H9 (cell line): ENCODE results near the gene CSRNP3. TPM values are rescaled to one million over a fixed set of nuclear protein-coding genes. Genes with fewer than 3 reads are reported as not detected.

Experiments
- DNase-seq: peaks from one replicate; pipeline ENCODE4 v3.0.0-alpha.2; 2017
- H2AFZ ChIP-seq: one replicate; pipeline ENCODE4 v1.6.1; 2013; ENCODE audit warnings: mild to moderate bottlenecking, low read length, control low read depth, moderate library complexity
- H2AK5ac ChIP-seq: 2 replicates; pipeline ENCODE4 v1.6.1; 2013; ENCODE audit warnings: low read length, control low read depth, mixed read lengths; ENCODE audit not compliant: insufficient read length
- H2BK120ac ChIP-seq: one replicate; pipeline ENCODE4 v1.6.1; 2013; ENCODE audit warnings: low read depth, mild to moderate bottlenecking, low read length, control low read depth, inconsistent platforms; ENCODE audit not compliant: poor library complexity, severe bottlenecking
- H2BK12ac ChIP-seq: 2 replicates; pipeline ENCODE4 v1.6.1; 2013; ENCODE audit warnings: low read length, control low read depth, mixed read lengths, low read depth; ENCODE audit not compliant: insufficient read length
- H2BK15ac ChIP-seq: 2 replicates; pipeline ENCODE4 v1.6.1; 2013; ENCODE audit warnings: low read depth, low read length, control low read depth
- H2BK20ac ChIP-seq: one replicate; pipeline ENCODE4 v1.6.1; 2013; ENCODE audit warnings: low read depth, mild to moderate bottlenecking, low read length, control low read depth, inconsistent platforms; ENCODE audit not compliant: poor library complexity, severe bottlenecking
- H2BK5ac ChIP-seq: 2 replicates; pipeline ENCODE4 v1.6.1; 2013; ENCODE audit warnings: low read length, control low read depth, mixed read lengths; ENCODE audit not compliant: insufficient read length
- H3K14ac ChIP-seq: 2 replicates; pipeline ENCODE4 v1.6.1; 2013; ENCODE audit warnings: low read length, control low read depth; ENCODE audit not compliant: insufficient read depth
- H3K18ac ChIP-seq: 2 replicates; pipeline ENCODE4 v1.6.1; 2013; ENCODE audit warnings: low read depth, mild to moderate bottlenecking, mixed read lengths, low read length, control low read depth; ENCODE audit not compliant: insufficient read length
- H3K23ac ChIP-seq: 2 replicates; pipeline ENCODE4 v1.6.1; 2013; ENCODE audit warnings: low read length, control low read depth, mixed read lengths, low read depth; ENCODE audit not compliant: insufficient read length
- H3K23me2 ChIP-seq: 2 replicates; pipeline ENCODE4 v1.6.1; 2013; ENCODE audit warnings: low read depth, mild to moderate bottlenecking, mixed read lengths, low read length, control low read depth; ENCODE audit not compliant: insufficient read length, poor library complexity, severe bottlenecking
- H3K27ac ChIP-seq: 2 replicates; pipeline ENCODE4 v1.5.1; 2013; ENCODE audit warnings: low read length, control low read depth, mixed read lengths, low read depth; ENCODE audit not compliant: insufficient read length
- H3K27me3 ChIP-seq: 2 replicates; pipeline ENCODE4 v1.6.1; 2013; ENCODE audit warnings: low read length, control low read depth, inconsistent platforms; ENCODE audit not compliant: insufficient read depth
- H3K4ac ChIP-seq: 2 replicates; pipeline ENCODE4 v1.6.1; 2013; ENCODE audit warnings: low read depth, mild to moderate bottlenecking, control low read depth, inconsistent platforms, low read length, moderate library complexity
- H3K4me1 ChIP-seq: 2 replicates; pipeline ENCODE4 v1.6.1; 2013; ENCODE audit warnings: low read length, control low read depth, inconsistent platforms; ENCODE audit not compliant: insufficient read depth
- H3K4me2 ChIP-seq: 2 replicates; pipeline ENCODE4 v1.6.1; 2013; ENCODE audit warnings: low read length, control low read depth, mixed read lengths; ENCODE audit not compliant: insufficient read length, insufficient read depth
- H3K56ac ChIP-seq: 2 replicates; pipeline ENCODE4 v1.6.1; 2013; ENCODE audit warnings: low read depth, mild to moderate bottlenecking, mixed read lengths, low read length, control low read depth; ENCODE audit not compliant: insufficient read length
- H3K79me1 ChIP-seq: 2 replicates; pipeline ENCODE4 v1.6.1; 2013; ENCODE audit warnings: low read depth, mild to moderate bottlenecking, moderate library complexity, low read length, control low read depth, inconsistent platforms; ENCODE audit not compliant: insufficient read depth, poor library complexity, severe bottlenecking
- H3K79me2 ChIP-seq: 2 replicates; pipeline ENCODE4 v1.6.1; 2013; ENCODE audit warnings: low read length, control low read depth, inconsistent platforms; ENCODE audit not compliant: insufficient read depth
- H3K9ac ChIP-seq: 2 replicates; pipeline ENCODE4 v1.6.1; 2013; ENCODE audit warnings: low read length, control low read depth, mixed read lengths; ENCODE audit not compliant: insufficient read length; ENCODE audit errors: extremely low read depth
- H3K9me3 ChIP-seq: one replicate; pipeline ENCODE4 v1.6.1; 2013; ENCODE audit warnings: low read depth, low read length, inconsistent platforms; ENCODE audit not compliant: control insufficient read depth
- H3T11ph ChIP-seq: one replicate; pipeline ENCODE4 v1.6.1; 2013; ENCODE audit warnings: mild to moderate bottlenecking, low read length, control low read depth, inconsistent platforms
- H4K20me1 ChIP-seq: one replicate; pipeline ENCODE4 v1.6.1; 2013; ENCODE audit not compliant: control insufficient read depth, insufficient read length, insufficient read depth
- H4K5ac ChIP-seq: 2 replicates; pipeline ENCODE4 v1.6.1; 2013; ENCODE audit warnings: low read depth, mild to moderate bottlenecking, mixed read lengths, low read length, control low read depth; ENCODE audit not compliant: insufficient read length
- H4K8ac ChIP-seq: replicated peaks from 2 replicates; pipeline ENCODE4 v1.6.1; 2013; ENCODE audit warnings: low read length, control low read depth, mixed read lengths, low read depth; ENCODE audit not compliant: insufficient read length
- H4K91ac ChIP-seq: 2 replicates; pipeline ENCODE4 v1.6.1; 2013; ENCODE audit warnings: low read depth, mild to moderate bottlenecking, moderate library complexity, mixed read lengths, low read length, control low read depth; ENCODE audit not compliant: insufficient read length
- H3K27ac Mint-ChIP-seq, 3 experiments: 2 replicates in 2 of 3; 3 replicates in 1 of 3; pipeline ENCODE4 v1.8.0; 2020 to 2021; ENCODE audit warnings: mixed read lengths in 3 of 3, mild to moderate bottlenecking in 1 of 3, moderate library complexity in 1 of 3
- H3K27me3 Mint-ChIP-seq: 2 replicates; pipeline ENCODE4 v1.8.0; 2021; ENCODE audit warnings: low read depth, mild to moderate bottlenecking, moderate library complexity, mixed read lengths
- H3K36me3 Mint-ChIP-seq, 3 experiments: 2 replicates in 2 of 3; 3 replicates in 1 of 3; pipeline ENCODE4 v1.8.0; 2020 to 2021; ENCODE audit warnings: low read depth in 3 of 3, mixed read lengths in 3 of 3; ENCODE audit not compliant: insufficient read depth in 1 of 3
- H3K4me1 Mint-ChIP-seq, 2 experiments: 2 replicates each; pipeline ENCODE4 v1.8.0; 2020; ENCODE audit warnings: mixed read lengths in 2 of 2
- H3K4me3 Mint-ChIP-seq, 2 experiments: 2 replicates in 1 of 2; 3 replicates in 1 of 2; pipeline ENCODE4 v1.8.0; 2020 to 2021; ENCODE audit warnings: mild to moderate bottlenecking in 2 of 2, mixed read lengths in 2 of 2, moderate library complexity in 1 of 2
- H3K9me3 Mint-ChIP-seq, 2 experiments: 2 replicates in 1 of 2; 3 replicates in 1 of 2; pipeline ENCODE4 v1.8.0; 2020; ENCODE audit warnings: mild to moderate bottlenecking in 2 of 2, mixed read lengths in 2 of 2, moderate library complexity in 1 of 2
- WGBS: extraction: QIAGEN DNeasy Blood & Tissue Kit; methylation state at CpG from one replicate; pipeline ENCODE4 v1.1.7; 2013; ENCODE audit warnings: missing lambda C conversion rate, low lambda C conversion rate, mixed read lengths; ENCODE audit not compliant: insufficient read length; ENCODE audit errors: extremely low coverage; 5-methylcytosine and 5-hydroxymethylcytosine counted together
- total RNA-seq: library from RNA; stranded (reverse); gene quantifications from 2 replicates; pipeline ENCODE4 v1.2.1, GENCODE V29; 2021
- TF ChIP-seq, protein P1 (sequence below): fragments of 200-600 bp; sonication (generic); conservative IDR thresholded peaks from 3 replicates; pipeline ENCODE4 v1.8.0; 2021; ENCODE audit warnings: antibody characterized with exemption, mild to moderate bottlenecking

Gene CSRNP3
- total RNA-seq, 1 experiment from 2014 or later, result 3.6 TPM

DNA sequence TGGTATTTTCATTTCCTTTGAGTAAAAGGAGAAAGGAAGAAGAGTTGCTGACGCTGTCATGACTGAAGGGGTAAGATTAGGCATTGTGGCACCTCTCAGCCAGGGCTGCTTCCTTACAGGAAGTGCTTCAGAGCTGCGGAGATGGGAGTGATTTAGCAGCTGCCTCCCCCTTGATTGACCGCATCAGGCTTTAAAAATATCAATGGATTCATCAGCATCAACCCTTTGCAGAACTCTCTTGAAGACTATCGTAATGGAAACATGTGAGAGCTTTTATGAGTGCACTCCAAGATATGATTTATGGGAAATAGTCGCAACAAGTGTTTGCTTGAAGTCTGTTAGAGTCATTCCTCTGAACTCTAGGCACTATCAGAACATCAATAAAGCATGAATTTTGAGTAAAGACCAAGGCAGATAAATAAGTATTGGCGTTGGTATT, 141.1 kb downstream of the CSRNP3 start:
- H3K9me3 Mint-ChIP-seq, result peaks cover 0 to 3% of the 10 kb centered on the region in 2 experiments; a peak in 2 of 5 replicates

More for the DNA sequence above, 141.1 kb downstream of the CSRNP3 start:
- H2BK15ac ChIP-seq, result no peak overlapping the region
- Mint-ChIP-seq H3K27ac (peak overlapping the region in 1 of 3 experiments; percentile 29; a peak in 1 of 7 replicates), H3K4me3 (no peak overlapping the region), H3K4me1 (peaks cover 11 to 15% of the 10 kb centered on the region in 2 experiments), H3K36me3 (no peaks in the 10 kb centered on the region; a peak in 1 of 7 replicates), H3K27me3 (no peaks in the 10 kb centered on the region)
- no peaks in the 10 kb centered on the region for H4K20me1 ChIP-seq
- no peak overlapping the region for H3K14ac ChIP-seq
- TF ChIP-seq, protein P1, sequence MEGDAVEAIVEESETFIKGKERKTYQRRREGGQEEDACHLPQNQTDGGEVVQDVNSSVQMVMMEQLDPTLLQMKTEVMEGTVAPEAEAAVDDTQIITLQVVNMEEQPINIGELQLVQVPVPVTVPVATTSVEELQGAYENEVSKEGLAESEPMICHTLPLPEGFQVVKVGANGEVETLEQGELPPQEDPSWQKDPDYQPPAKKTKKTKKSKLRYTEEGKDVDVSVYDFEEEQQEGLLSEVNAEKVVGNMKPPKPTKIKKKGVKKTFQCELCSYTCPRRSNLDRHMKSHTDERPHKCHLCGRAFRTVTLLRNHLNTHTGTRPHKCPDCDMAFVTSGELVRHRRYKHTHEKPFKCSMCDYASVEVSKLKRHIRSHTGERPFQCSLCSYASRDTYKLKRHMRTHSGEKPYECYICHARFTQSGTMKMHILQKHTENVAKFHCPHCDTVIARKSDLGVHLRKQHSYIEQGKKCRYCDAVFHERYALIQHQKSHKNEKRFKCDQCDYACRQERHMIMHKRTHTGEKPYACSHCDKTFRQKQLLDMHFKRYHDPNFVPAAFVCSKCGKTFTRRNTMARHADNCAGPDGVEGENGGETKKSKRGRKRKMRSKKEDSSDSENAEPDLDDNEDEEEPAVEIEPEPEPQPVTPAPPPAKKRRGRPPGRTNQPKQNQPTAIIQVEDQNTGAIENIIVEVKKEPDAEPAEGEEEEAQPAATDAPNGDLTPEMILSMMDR, result no peak
- no peaks in the 10 kb centered on the region for H3K79me2 ChIP-seq
- H4K8ac ChIP-seq, result no peak overlapping the region
- H4K5ac ChIP-seq, result no peak overlapping the region
- no peak overlapping the region for H3K23ac ChIP-seq
- no peaks in the 10 kb centered on the region for H3K9me3 ChIP-seq
- no peak overlapping the region for H3K9ac ChIP-seq
- no peak overlapping the region for H2AFZ ChIP-seq
- no peaks in the 10 kb centered on the region for H3K27me3 ChIP-seq
- H2AK5ac ChIP-seq, result no peak overlapping the region
- no peak overlapping the region for H2BK120ac ChIP-seq
- no peak overlapping the region for H3K18ac ChIP-seq
- no peak overlapping the region for H3K4ac ChIP-seq
- H4K91ac ChIP-seq, result no peak overlapping the region
- no peak overlapping the region for H3K56ac ChIP-seq
- H3K79me1 ChIP-seq, result no peaks in the 10 kb centered on the region
- no peak overlapping the region for H2BK20ac ChIP-seq
- no peak overlapping the region for H3K4me2 ChIP-seq
- no CpG with 5 or more reads among the region's 6 CpGs for WGBS
- H2BK5ac ChIP-seq, result no peak overlapping the region
- no peak for DNase-seq
- H3T11ph ChIP-seq, result no peak overlapping the region
- H3K27ac ChIP-seq, result no peak overlapping the region
- H2BK12ac ChIP-seq, result no peak overlapping the region
- peaks cover 3% of the 10 kb centered on the region; the same call in 1 of the 2 replicates for H3K4me1 ChIP-seq
- H3K23me2 ChIP-seq, result no peaks in the 10 kb centered on the region
